ENCODE data around the gene ABLIM2. TPM values are rescaled to one million over a fixed set of nuclear protein-coding genes. Genes with fewer than 3 reads are reported as not detected.

Gene ABLIM2
- total and polyA plus RNA-seq, 2 of the 13 experiments (the other 11 are each of a cell fraction or from before 2014, with no cell fraction given) = 0.20 to 0.37 TPM

- TF ChIP-seq, protein P1, sequence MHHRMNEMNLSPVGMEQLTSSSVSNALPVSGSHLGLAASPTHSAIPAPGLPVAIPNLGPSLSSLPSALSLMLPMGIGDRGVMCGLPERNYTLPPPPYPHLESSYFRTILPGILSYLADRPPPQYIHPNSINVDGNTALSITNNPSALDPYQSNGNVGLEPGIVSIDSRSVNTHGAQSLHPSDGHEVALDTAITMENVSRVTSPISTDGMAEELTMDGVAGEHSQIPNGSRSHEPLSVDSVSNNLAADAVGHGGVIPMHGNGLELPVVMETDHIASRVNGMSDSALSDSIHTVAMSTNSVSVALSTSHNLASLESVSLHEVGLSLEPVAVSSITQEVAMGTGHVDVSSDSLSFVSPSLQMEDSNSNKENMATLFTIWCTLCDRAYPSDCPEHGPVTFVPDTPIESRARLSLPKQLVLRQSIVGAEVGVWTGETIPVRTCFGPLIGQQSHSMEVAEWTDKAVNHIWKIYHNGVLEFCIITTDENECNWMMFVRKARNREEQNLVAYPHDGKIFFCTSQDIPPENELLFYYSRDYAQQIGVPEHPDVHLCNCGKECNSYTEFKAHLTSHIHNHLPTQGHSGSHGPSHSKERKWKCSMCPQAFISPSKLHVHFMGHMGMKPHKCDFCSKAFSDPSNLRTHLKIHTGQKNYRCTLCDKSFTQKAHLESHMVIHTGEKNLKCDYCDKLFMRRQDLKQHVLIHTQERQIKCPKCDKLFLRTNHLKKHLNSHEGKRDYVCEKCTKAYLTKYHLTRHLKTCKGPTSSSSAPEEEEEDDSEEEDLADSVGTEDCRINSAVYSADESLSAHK (CRISPR knock-in tag; IDR thresholded peaks at IDR 0.05; ENCODE audit: borderline replicate concordance) = no peak
- TF ChIP-seq HOXA3 (CRISPR knock-in tag; IDR thresholded peaks at IDR 0.05) = peak; percentile 73; the same call in 1 of the 2 replicates
- peak; percentile 94 for TF ChIP-seq TCF7 (IDR thresholded peaks at IDR 0.05; ENCODE audit: low read depth)
- TF ChIP-seq, protein P2, sequence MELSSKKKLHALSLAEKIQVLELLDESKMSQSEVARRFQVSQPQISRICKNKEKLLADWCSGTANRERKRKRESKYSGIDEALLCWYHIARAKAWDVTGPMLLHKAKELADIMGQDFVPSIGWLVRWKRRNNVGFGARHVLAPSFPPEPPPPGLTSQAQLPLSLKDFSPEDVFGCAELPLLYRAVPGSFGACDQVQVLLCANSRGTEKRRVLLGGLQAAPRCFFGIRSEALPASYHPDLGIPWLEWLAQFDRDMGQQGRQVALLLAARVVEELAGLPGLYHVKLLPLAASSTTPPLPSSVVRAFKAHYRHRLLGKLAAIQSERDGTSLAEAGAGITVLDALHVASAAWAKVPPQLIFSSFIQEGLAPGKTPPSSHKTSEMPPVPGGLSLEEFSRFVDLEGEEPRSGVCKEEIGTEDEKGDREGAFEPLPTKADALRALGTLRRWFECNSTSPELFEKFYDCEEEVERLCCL (CRISPR knock-in tag; IDR thresholded peaks at IDR 0.05; ENCODE audit: borderline replicate concordance) = no peak
- TF ChIP-seq NPAS2 (CRISPR knock-in tag; IDR thresholded peaks at IDR 0.05; ENCODE audit: borderline replicate concordance) = no peak
- TF ChIP-seq, protein P3, sequence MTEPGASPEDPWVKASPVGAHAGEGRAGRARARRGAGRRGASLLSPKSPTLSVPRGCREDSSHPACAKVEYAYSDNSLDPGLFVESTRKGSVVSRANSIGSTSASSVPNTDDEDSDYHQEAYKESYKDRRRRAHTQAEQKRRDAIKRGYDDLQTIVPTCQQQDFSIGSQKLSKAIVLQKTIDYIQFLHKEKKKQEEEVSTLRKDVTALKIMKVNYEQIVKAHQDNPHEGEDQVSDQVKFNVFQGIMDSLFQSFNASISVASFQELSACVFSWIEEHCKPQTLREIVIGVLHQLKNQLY (CRISPR knock-in tag; IDR thresholded peaks at IDR 0.05) = 0 out of 2 replicates have a peak, but pooled peaks have one; percentile 79
- TF ChIP-seq ZNF263 (CRISPR knock-in tag; IDR thresholded peaks at IDR 0.05) = peak; percentile 14; the same call in 1 of the 2 replicates
- TF ChIP-seq ZFP41 (CRISPR knock-in tag; IDR thresholded peaks at IDR 0.05; ENCODE audit: borderline replicate concordance) = no peak
- TF ChIP-seq HDAC6 (IDR thresholded peaks at IDR 0.05; ENCODE audit: low read depth, low read length) = no peak
- TF ChIP-seq ZNF616 (CRISPR knock-in tag; IDR thresholded peaks at IDR 0.05; ENCODE audit: low read depth) = no peak
- peak; percentile 88 for TF ChIP-seq ZSCAN25 (CRISPR knock-in tag; IDR thresholded peaks at IDR 0.05)
- TF ChIP-seq ZNF224 (CRISPR knock-in tag; IDR thresholded peaks at IDR 0.05) = no peak
- no peak; the same call in 1 of the 2 replicates for TF ChIP-seq GFI1 (CRISPR knock-in tag; IDR thresholded peaks at IDR 0.05; ENCODE audit: borderline replicate concordance)
- peak; percentile 99 for TF ChIP-seq RARA (CRISPR knock-in tag; IDR thresholded peaks at IDR 0.05)
- no peak for TF ChIP-seq ZNF34 (CRISPR knock-in tag; IDR thresholded peaks at IDR 0.05; ENCODE audit: borderline replicate concordance)
- 0 out of 2 replicates have a peak, but pooled peaks have one; percentile 79 for TF ChIP-seq ZMAT3 (CRISPR knock-in tag; conservative IDR thresholded peaks at IDR 0.05)
- peak; percentile 82; the same call in 1 of the 2 replicates for TF ChIP-seq ZMYM3 (CRISPR knock-in tag; IDR thresholded peaks at IDR 0.05)
- TF ChIP-seq KDM6A (CRISPR knock-in tag; IDR thresholded peaks at IDR 0.05; ENCODE audit: low read depth) = peak; percentile 30; the same call in 1 of the 2 replicates
- TF ChIP-seq CHD4 (IDR thresholded peaks at IDR 0.05; ENCODE audit: borderline replicate concordance, low read length) = no peak; the same call in 1 of the 2 replicates
- peak; percentile 89 for TF ChIP-seq TARDBP (CRISPR knock-in tag; IDR thresholded peaks at IDR 0.05)
- TF ChIP-seq TGIF2 (CRISPR knock-in tag; IDR thresholded peaks at IDR 0.05) = no peak
- TF ChIP-seq JUN (CRISPR knock-in tag; IDR thresholded peaks at IDR 0.05) = no peak; the same call in 1 of the 2 replicates
Measured at GRCh38 chr4:8050555-8051206, 107.9 kb downstream of the ABLIM2 start (continued).

Data from HepG2 (cell line).